Measurements from ENCODE around the gene FRA10AC1.

FRA10AC1 gene

GRCh38 chr10:93657757-93658156 lies 44.6 kb downstream of the FRA10AC1 start:
- no peak overlapping the region for H2AFZ ChIP-seq (ENCODE audit: low read depth)
- H3K27me3 ChIP-seq (ENCODE audit: insufficient read depth, low read depth): no peaks in the 10 kb centered on the region
- no peak overlapping the region for H3K9ac ChIP-seq
- H3K79me2 ChIP-seq (ENCODE audit: insufficient read depth, low read depth): no peaks in the 10 kb centered on the region
- H4K20me1 ChIP-seq (ENCODE audit: insufficient read depth): no peaks in the 10 kb centered on the region
- no peaks in the 10 kb centered on the region for H3K36me3 ChIP-seq (ENCODE audit: insufficient read depth)
- H3K4me1 ChIP-seq (ENCODE audit: low read depth, poor library complexity, severe bottlenecking): no peaks in the 10 kb centered on the region
- TF ChIP-seq, protein P1, sequence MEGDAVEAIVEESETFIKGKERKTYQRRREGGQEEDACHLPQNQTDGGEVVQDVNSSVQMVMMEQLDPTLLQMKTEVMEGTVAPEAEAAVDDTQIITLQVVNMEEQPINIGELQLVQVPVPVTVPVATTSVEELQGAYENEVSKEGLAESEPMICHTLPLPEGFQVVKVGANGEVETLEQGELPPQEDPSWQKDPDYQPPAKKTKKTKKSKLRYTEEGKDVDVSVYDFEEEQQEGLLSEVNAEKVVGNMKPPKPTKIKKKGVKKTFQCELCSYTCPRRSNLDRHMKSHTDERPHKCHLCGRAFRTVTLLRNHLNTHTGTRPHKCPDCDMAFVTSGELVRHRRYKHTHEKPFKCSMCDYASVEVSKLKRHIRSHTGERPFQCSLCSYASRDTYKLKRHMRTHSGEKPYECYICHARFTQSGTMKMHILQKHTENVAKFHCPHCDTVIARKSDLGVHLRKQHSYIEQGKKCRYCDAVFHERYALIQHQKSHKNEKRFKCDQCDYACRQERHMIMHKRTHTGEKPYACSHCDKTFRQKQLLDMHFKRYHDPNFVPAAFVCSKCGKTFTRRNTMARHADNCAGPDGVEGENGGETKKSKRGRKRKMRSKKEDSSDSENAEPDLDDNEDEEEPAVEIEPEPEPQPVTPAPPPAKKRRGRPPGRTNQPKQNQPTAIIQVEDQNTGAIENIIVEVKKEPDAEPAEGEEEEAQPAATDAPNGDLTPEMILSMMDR (conservative IDR thresholded peaks at IDR 0.05; ENCODE audit: low read depth, low read length): no peak
- H3K4me3 ChIP-seq (IDR thresholded peaks at IDR 0.05; ENCODE audit: insufficient read depth, low read depth, low read length): no peak overlapping the region
- no peak overlapping the region for H3K27ac ChIP-seq
- H3K4me2 ChIP-seq: no peak overlapping the region

DNA sequence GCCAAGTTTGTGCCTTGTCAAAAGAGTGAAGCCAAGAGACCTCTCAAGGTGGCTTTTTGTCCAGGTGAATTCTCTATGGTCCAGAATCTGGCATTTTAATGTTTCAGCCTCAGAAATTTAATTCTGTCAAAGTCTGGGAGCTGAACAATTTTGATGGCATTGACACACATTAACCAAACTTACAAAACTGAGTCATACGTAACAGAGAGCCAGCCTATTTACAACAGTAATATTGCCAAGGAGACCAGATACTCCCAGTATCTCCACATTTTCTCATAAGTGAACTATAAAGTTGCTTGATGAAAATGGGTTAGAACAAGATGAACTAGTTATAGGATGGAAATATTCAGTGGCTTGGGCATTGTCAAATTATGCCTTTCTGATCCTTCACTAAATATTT lies 46.2 kb downstream of the FRA10AC1 start:
- Histone ChIP-seq H3K4me3 (IDR thresholded peaks at IDR 0.05; ENCODE audit: insufficient read depth, low read depth, low read length) (no peak overlapping the region), H2AFZ (ENCODE audit: low read depth) (no peak overlapping the region), H3K4me1 (ENCODE audit: low read depth, poor library complexity, severe bottlenecking) (no peaks in the 10 kb centered on the region), H3K4me2 (no peak overlapping the region), H3K79me2 (ENCODE audit: insufficient read depth, low read depth) (no peaks in the 10 kb centered on the region), H3K27ac (no peak overlapping the region), H4K20me1 (ENCODE audit: insufficient read depth) (no peaks in the 10 kb centered on the region), H3K27me3 (ENCODE audit: insufficient read depth, low read depth) (no peaks in the 10 kb centered on the region), H3K9ac (no peak overlapping the region), H3K36me3 (ENCODE audit: insufficient read depth) (no peaks in the 10 kb centered on the region)
- TF ChIP-seq, protein P1 (conservative IDR thresholded peaks at IDR 0.05; ENCODE audit: low read depth, low read length): no peak

DNA sequence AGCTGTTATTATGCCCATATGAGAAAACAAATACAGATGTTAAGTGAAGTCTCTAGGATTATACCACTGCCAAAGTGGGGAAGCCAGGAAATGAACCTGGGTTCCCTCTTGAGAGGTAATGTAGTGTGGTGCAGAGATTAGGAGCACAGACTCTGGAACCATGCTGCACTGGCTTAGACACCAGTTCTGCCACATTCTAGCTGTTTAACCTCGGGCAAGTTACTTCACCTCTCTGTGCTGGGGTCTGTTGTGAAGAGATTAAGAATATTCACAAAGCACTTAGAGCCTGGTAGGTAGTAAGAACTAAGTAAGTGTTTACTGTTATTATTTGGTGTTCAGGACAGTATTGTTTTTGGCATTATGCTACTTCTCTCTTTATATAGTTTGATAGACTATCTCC lies 48.2 kb downstream of the FRA10AC1 start:
- TF ChIP-seq, protein P1 (conservative IDR thresholded peaks at IDR 0.05; ENCODE audit: low read depth, low read length): no peak
- Histone ChIP-seq H4K20me1 (ENCODE audit: insufficient read depth) (no peaks in the 10 kb centered on the region), H3K27me3 (ENCODE audit: insufficient read depth, low read depth) (no peaks in the 10 kb centered on the region), H3K4me3 (IDR thresholded peaks at IDR 0.05; ENCODE audit: insufficient read depth, low read depth, low read length) (no peak overlapping the region), H3K27ac (no peak overlapping the region), H2AFZ (ENCODE audit: low read depth) (no peak overlapping the region), H3K79me2 (ENCODE audit: insufficient read depth, low read depth) (no peaks in the 10 kb centered on the region), H3K9ac (no peak overlapping the region), H3K4me2 (no peak overlapping the region), H3K36me3 (ENCODE audit: insufficient read depth) (no peaks in the 10 kb centered on the region), H3K4me1 (ENCODE audit: low read depth, poor library complexity, severe bottlenecking) (no peaks in the 10 kb centered on the region)

DNA sequence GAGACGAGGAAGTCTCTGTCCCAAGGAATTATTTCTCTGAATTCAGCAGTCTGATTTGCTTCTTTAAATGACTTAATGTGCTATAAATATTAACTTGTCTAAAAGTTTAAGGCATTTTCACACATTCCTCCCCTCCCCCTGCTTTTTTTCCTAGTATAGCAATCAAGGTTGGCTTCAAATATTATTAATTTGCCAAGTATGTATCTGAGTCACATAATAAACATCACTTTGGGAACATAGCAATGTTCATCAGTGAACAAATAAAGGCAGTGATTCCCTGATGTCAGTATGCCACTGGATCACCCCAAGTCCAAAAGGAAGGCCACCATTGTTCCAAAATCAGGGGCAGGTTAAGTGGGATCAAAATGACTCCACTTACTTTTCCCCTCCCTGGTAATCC lies 49.5 kb downstream of the FRA10AC1 start:
- TF ChIP-seq, protein P1 (conservative IDR thresholded peaks at IDR 0.05; ENCODE audit: low read depth, low read length): no peak
- H3K4me1 ChIP-seq (ENCODE audit: low read depth, poor library complexity, severe bottlenecking): no peaks in the 10 kb centered on the region
- H3K9ac ChIP-seq: no peak overlapping the region
- no peak overlapping the region for H3K27ac ChIP-seq
- H2AFZ ChIP-seq (ENCODE audit: low read depth): no peak overlapping the region
- no peak overlapping the region for H3K4me3 ChIP-seq (IDR thresholded peaks at IDR 0.05; ENCODE audit: insufficient read depth, low read depth, low read length)
- H4K20me1 ChIP-seq (ENCODE audit: insufficient read depth): no peaks in the 10 kb centered on the region
- no peaks in the 10 kb centered on the region for H3K27me3 ChIP-seq (ENCODE audit: insufficient read depth, low read depth)
- H3K36me3 ChIP-seq (ENCODE audit: insufficient read depth): no peaks in the 10 kb centered on the region
- no peak overlapping the region for H3K4me2 ChIP-seq
- no peaks in the 10 kb centered on the region for H3K79me2 ChIP-seq (ENCODE audit: insufficient read depth, low read depth)
